DOHH2 (cell line): ENCODE data around the gene CYP26B1.

ENCODE experiments used
- H3F3A ChIP-seq: fragments of 200-600 bp; sonication (generic), shearing (Covaris generic); 2 replicates; pipeline ENCODE4 v1.6.0; 2016; ENCODE audit warnings: antibody characterized with exemption, mild to moderate bottlenecking; ENCODE audit not compliant: control insufficient read depth, insufficient read depth
- H3K27ac ChIP-seq: fragments of 200-600 bp; sonication (generic); 2 replicates; pipeline ENCODE4 v1.5.1; 2014; ENCODE audit warnings: low read depth, mild to moderate bottlenecking, low read length, moderate library complexity
- H3K27me3 ChIP-seq: fragments of 200-600 bp; sonication (generic); 2 replicates; pipeline ENCODE4 v1.6.1; 2014; ENCODE audit warnings: mild to moderate bottlenecking, low read length, mixed read lengths; ENCODE audit not compliant: control insufficient read depth
- H3K36me3 ChIP-seq: fragments of 200-600 bp; sonication (generic); 2 replicates; pipeline ENCODE4 v1.6.1; 2014; ENCODE audit warnings: mild to moderate bottlenecking, low read length, moderate library complexity, mixed read lengths; ENCODE audit not compliant: control insufficient read depth
- H3K4me1 ChIP-seq: fragments of 200-600 bp; sonication (generic); 2 replicates; pipeline ENCODE4 v1.6.1; 2014; ENCODE audit warnings: mild to moderate bottlenecking, low read length, mixed read lengths; ENCODE audit not compliant: control insufficient read depth
- H3K4me2 ChIP-seq: fragments of 200-600 bp; sonication (generic); 2 replicates; pipeline ENCODE4 v1.6.0; 2014; ENCODE audit warnings: mild to moderate bottlenecking, low read length, moderate library complexity
- H3K4me3 ChIP-seq: fragments of 200-600 bp; sonication (generic); 2 replicates; pipeline ENCODE4 v1.5.1; 2014; ENCODE audit warnings: mild to moderate bottlenecking, low read length, mixed read lengths
- H3K79me2 ChIP-seq: fragments of 200-600 bp; sonication (generic); 2 replicates; pipeline ENCODE4 v1.6.1; 2014; ENCODE audit warnings: mild to moderate bottlenecking, low read length, mixed read lengths; ENCODE audit not compliant: control insufficient read depth
- H3K9me2 ChIP-seq: fragments of 200-600 bp; sonication (generic); replicated peaks from 2 replicates; pipeline ENCODE4 v1.6.1; 2014; ENCODE audit warnings: mild to moderate bottlenecking, low read length, mixed read lengths; ENCODE audit not compliant: control insufficient read depth
- H3K9me3 ChIP-seq: fragments of 200-600 bp; sonication (generic); 2 replicates; pipeline ENCODE4 v1.6.1; 2014; ENCODE audit warnings: antibody characterized with exemption, low read length, mixed read lengths; ENCODE audit not compliant: control insufficient read depth, insufficient read depth
- H4K20me1 ChIP-seq: fragments of 200-600 bp; sonication (generic); 2 replicates; pipeline ENCODE4 v1.6.0; 2014; ENCODE audit warnings: low read depth, mild to moderate bottlenecking, antibody characterized with exemption, low read length, moderate library complexity; ENCODE audit not compliant: control insufficient read depth, insufficient read depth
- EZH2phosphoT487 ChIP-seq: fragments of 200-600 bp; sonication (generic); IDR thresholded peaks from 2 replicates; pipeline ENCODE4 v1.6.1; 2017; ENCODE audit warnings: borderline replicate concordance, mild to moderate bottlenecking, antibody characterized with exemption, low read length, moderate library complexity, mixed read lengths
- TF ChIP-seq, protein P1 (sequence below): fragments of 200-600 bp; sonication (generic); IDR thresholded peaks from one replicate; pipeline ENCODE4 v1.5.1; 2014; ENCODE audit warnings: antibody characterized with exemption, mild to moderate bottlenecking, low read depth, low read length; ENCODE audit not compliant: poor library complexity, severe bottlenecking

The CYP26B1 gene

GRCh38 chr2:72112981-72113846 lies 34.4 kb downstream of the CYP26B1 start:
- H3K79me2 ChIP-seq, result no peaks in the 10 kb centered on the region
- no peaks in the 10 kb centered on the region for H4K20me1 ChIP-seq
- H3K27ac ChIP-seq, result no peak overlapping the region
- no peak for TF ChIP-seq EZH2phosphoT487
- TF ChIP-seq, protein P1, sequence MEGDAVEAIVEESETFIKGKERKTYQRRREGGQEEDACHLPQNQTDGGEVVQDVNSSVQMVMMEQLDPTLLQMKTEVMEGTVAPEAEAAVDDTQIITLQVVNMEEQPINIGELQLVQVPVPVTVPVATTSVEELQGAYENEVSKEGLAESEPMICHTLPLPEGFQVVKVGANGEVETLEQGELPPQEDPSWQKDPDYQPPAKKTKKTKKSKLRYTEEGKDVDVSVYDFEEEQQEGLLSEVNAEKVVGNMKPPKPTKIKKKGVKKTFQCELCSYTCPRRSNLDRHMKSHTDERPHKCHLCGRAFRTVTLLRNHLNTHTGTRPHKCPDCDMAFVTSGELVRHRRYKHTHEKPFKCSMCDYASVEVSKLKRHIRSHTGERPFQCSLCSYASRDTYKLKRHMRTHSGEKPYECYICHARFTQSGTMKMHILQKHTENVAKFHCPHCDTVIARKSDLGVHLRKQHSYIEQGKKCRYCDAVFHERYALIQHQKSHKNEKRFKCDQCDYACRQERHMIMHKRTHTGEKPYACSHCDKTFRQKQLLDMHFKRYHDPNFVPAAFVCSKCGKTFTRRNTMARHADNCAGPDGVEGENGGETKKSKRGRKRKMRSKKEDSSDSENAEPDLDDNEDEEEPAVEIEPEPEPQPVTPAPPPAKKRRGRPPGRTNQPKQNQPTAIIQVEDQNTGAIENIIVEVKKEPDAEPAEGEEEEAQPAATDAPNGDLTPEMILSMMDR, result no peak
- H3K4me1 ChIP-seq, result no peaks in the 10 kb centered on the region
- H3F3A ChIP-seq, result no peaks in the 10 kb centered on the region
- no peak overlapping the region for H3K4me3 ChIP-seq
- H3K9me2 ChIP-seq, result no peaks in the 10 kb centered on the region
- no peaks in the 10 kb centered on the region for H3K27me3 ChIP-seq
- H3K4me2 ChIP-seq, result no peak overlapping the region
- no peaks in the 10 kb centered on the region for H3K9me3 ChIP-seq
- no peaks in the 10 kb centered on the region for H3K36me3 ChIP-seq

DNA sequence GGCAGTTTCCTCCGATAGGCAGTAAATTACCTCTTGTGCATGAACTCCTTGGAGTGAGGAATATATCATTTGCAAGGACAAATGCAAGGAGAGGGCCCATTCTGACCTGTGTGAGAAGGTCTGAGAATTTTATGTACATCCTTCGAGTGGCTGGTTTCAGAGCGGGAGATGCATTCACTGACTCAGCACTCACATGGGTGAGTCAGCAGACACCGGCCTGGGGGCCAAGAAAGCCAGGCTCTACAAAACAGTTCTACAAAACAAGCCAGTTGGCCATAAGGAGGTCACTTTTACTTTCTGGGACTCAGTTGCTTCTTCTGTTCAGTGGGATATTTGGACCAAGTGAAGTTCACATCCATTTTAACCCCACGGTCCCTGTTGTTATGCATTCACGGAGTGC lies 35.3 kb downstream of the CYP26B1 start:
- no peak overlapping the region for H3K27ac ChIP-seq
- H3F3A ChIP-seq, result no peaks in the 10 kb centered on the region
- no peak overlapping the region for H3K4me2 ChIP-seq
- H3K4me1 ChIP-seq, result no peaks in the 10 kb centered on the region
- no peaks in the 10 kb centered on the region for H3K27me3 ChIP-seq
- H3K36me3 ChIP-seq, result no peaks in the 10 kb centered on the region
- no peaks in the 10 kb centered on the region for H4K20me1 ChIP-seq
- TF ChIP-seq EZH2phosphoT487, result no peak
- TF ChIP-seq, protein P1, result no peak
- H3K4me3 ChIP-seq, result no peak overlapping the region
- H3K9me2 ChIP-seq, result no peaks in the 10 kb centered on the region
- no peaks in the 10 kb centered on the region for H3K9me3 ChIP-seq
- no peaks in the 10 kb centered on the region for H3K79me2 ChIP-seq

DNA sequence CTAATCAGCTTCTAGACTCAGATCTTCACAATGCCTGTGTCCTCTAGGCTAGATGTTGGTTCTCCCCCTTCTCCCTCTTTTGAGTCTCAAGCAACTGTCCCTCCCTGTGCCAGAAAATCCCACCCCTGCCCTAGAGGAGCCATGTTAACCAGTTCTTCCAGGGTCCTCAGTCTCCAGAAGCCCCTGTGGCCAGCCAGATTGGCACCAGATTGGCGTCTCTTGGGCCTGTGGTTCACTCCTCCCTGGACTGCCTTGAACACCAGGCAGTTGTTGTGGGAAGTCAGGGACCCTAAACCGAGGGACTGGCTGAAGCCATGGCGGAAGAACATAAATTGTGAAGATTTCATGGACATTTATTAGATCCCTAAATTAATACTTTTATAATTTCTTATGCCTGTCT lies 36.6 kb downstream of the CYP26B1 start:
- H3K9me2 ChIP-seq, result no peaks in the 10 kb centered on the region
- TF ChIP-seq, protein P1, result no peak
- TF ChIP-seq EZH2phosphoT487, result no peak

More for the DNA sequence above, 36.6 kb downstream of the CYP26B1 start:
- Histone ChIP-seq H3F3A (no peaks in the 10 kb centered on the region), H3K27ac (no peak overlapping the region), H4K20me1 (no peaks in the 10 kb centered on the region), H3K27me3 (no peaks in the 10 kb centered on the region), H3K79me2 (no peaks in the 10 kb centered on the region), H3K9me3 (no peaks in the 10 kb centered on the region), H3K4me2 (no peak overlapping the region), H3K4me1 (no peaks in the 10 kb centered on the region), H3K4me3 (no peak overlapping the region), H3K36me3 (no peaks in the 10 kb centered on the region)
